ENCODE measurements around the gene SASH1. TPM values are rescaled to one million over a fixed set of nuclear protein-coding genes. Genes with fewer than 3 reads are reported as not detected.

The SASH1 gene
- polyA plus RNA-seq, 1 donor from 2014 or later: 7.0 TPM

GRCh38 chr6:148513145-148514071 lies 170.8 kb downstream of the SASH1 start:
- Histone ChIP-seq H4K20me1 (ENCODE audit: insufficient read depth) (no peaks in the 10 kb centered on the region), H3K27me3 (ENCODE audit: insufficient read depth, low read depth, low read length) (no peaks in the 10 kb centered on the region), H3K4me2 (ENCODE audit: low read length) (no peak overlapping the region), H2AFZ (ENCODE audit: low read depth, low read length) (no peak overlapping the region), H3K9me3 (ENCODE audit: low read length) (no peaks in the 10 kb centered on the region), H3K27ac (ENCODE audit: low read length) (no peak overlapping the region), H3K36me3 (ENCODE audit: insufficient read depth, low read length) (no peaks in the 10 kb centered on the region), H3F3A (ENCODE audit: insufficient read depth, low read length, poor library complexity, severe bottlenecking) (no peaks in the 10 kb centered on the region), H3K4me3 (ENCODE audit: low read length) (no peak overlapping the region), H3K79me2 (replicated peaks; ENCODE audit: insufficient read depth, low read length) (no peaks in the 10 kb centered on the region), H3K9me2 (ENCODE audit: insufficient read depth, low read length) (no peaks in the 10 kb centered on the region), H3K9ac (ENCODE audit: low read length) (no peak overlapping the region)
- no peak for TF ChIP-seq EZH2 (IDR thresholded peaks at IDR 0.05; ENCODE audit: borderline replicate concordance, insufficient read depth, low read length, poor library complexity, severe bottlenecking)
- TF ChIP-seq RAD21 (conservative IDR thresholded peaks at IDR 0.05): no peak
- no peak for TF ChIP-seq SMC3 (conservative IDR thresholded peaks at IDR 0.05; ENCODE audit: poor library complexity)
- no peak for TF ChIP-seq MXI1 (conservative IDR thresholded peaks at IDR 0.05; ENCODE audit: poor library complexity, severe bottlenecking)
- no peak for TF ChIP-seq EP300 (conservative IDR thresholded peaks at IDR 0.05; ENCODE audit: poor library complexity, severe bottlenecking)
- TF ChIP-seq REST (IDR thresholded peaks at IDR 0.05; ENCODE audit: borderline replicate concordance): no peak
- no peak for TF ChIP-seq CTCF (IDR thresholded peaks at IDR 0.05; ENCODE audit: poor library complexity, severe bottlenecking)
- TF ChIP-seq TAF1 (IDR thresholded peaks at IDR 0.05; ENCODE audit: low read depth): no peak
- TF ChIP-seq POLR2AphosphoS5 (IDR thresholded peaks at IDR 0.05): no peak

GRCh38 chr6:148514091-148514845 lies 171.6 kb downstream of the SASH1 start:
- no peaks in the 10 kb centered on the region for H3K79me2 ChIP-seq (replicated peaks; ENCODE audit: insufficient read depth, low read length)
- no peak overlapping the region for H3K4me2 ChIP-seq (ENCODE audit: low read length)
- H3K9ac ChIP-seq (ENCODE audit: low read length): no peak overlapping the region

More at GRCh38 chr6:148514091-148514845, 171.6 kb downstream of the SASH1 start:
- no peaks in the 10 kb centered on the region for H3K27me3 ChIP-seq (ENCODE audit: insufficient read depth, low read depth, low read length)
- no peaks in the 10 kb centered on the region for H4K20me1 ChIP-seq (ENCODE audit: insufficient read depth)
- no peak overlapping the region for H2AFZ ChIP-seq (ENCODE audit: low read depth, low read length)
- no peaks in the 10 kb centered on the region for H3F3A ChIP-seq (ENCODE audit: insufficient read depth, low read length, poor library complexity, severe bottlenecking)
- no peaks in the 10 kb centered on the region for H3K36me3 ChIP-seq (ENCODE audit: insufficient read depth, low read length)
- no peak for TF ChIP-seq EZH2 (IDR thresholded peaks at IDR 0.05; ENCODE audit: borderline replicate concordance, insufficient read depth, low read length, poor library complexity, severe bottlenecking)
- TF ChIP-seq TAF1 (IDR thresholded peaks at IDR 0.05; ENCODE audit: low read depth): no peak
- no peaks in the 10 kb centered on the region for H3K9me2 ChIP-seq (ENCODE audit: insufficient read depth, low read length)
- no peak overlapping the region for H3K4me3 ChIP-seq (ENCODE audit: low read length)
- no peaks in the 10 kb centered on the region for H3K9me3 ChIP-seq (ENCODE audit: low read length)
- no peak overlapping the region for H3K27ac ChIP-seq (ENCODE audit: low read length)

All from neural cell (in vitro differentiated cells).